GM19452 (cell line): ENCODE data around the gene ZNF771.

Source experiments
- ATAC-seq: cut with Tn5 transposase; IDR thresholded peaks from one replicate; pipeline ENCODE4 v1.9.1; 2021; ENCODE audit not compliant: unreplicated experiment

Gene ZNF771

GRCh38 chr16:30397776-30398660, 9.4 kb upstream of the ZNF771 start:
- ATAC-seq, result no peak

DNA sequence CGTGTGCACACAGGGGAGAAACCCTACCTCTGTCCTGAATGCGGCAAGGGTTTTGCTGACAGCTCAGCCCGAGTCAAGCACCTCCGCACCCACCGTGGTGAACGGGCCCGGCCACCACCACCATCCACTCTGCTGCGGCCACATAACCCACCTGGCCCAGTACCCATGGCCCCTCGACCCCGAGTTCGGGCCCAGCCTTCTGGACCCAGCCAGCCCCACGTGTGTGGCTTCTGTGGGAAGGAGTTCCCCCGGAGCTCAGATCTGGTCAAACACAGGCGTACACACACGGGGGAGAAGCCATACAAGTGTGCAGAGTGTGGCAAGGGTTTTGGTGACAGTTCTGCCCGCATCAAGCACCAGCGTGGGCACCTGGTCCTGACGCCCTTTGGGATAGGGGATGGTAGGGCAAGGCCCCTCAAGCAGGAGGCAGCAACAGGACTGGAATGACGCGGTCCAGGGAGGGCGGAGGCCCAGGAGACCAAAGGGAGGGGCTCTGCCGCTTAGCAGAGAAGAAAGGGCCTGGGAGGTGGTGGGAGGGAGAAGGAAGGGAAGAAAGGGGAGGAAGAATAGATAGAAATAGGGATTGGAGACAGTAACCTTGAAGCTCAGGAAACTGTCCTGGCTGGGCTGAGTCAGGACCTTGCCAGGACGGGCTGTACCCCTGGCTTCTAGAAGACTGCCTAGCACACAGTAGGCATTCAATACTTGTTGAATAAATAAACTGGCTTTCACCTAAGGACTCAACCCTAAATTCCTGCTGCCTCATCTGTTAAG, 8.6 kb upstream of the ZNF771 start:
- no peak for ATAC-seq

- no peak for ATAC-seq
These were observed 7.8 kb upstream of the ZNF771 start for GRCh38 chr16:30399435-30400186.

- ATAC-seq, result no peak
These were observed 5.5 kb upstream of the ZNF771 start for GRCh38 chr16:30401768-30402425.

DNA sequence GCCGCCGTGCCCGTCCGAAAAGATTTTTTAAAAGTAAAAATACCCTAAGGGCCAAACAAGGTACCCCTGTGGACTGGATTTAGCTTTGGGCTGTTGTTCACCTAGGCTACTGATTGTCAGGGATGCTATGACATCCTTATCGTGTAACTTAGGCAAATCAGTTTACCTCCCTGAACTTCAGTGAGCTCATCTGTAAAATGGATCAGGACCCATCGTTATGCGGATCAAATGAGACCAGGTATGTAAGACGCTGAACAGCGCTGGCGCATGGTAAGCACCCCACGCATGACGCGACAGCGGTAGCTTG, 658 bp upstream of the ZNF771 start:
- no peak for ATAC-seq

GRCh38 chr16:30407804-30408534, 563 bp downstream of the ZNF771 start:
- ATAC-seq, result peak; percentile 6

DNA sequence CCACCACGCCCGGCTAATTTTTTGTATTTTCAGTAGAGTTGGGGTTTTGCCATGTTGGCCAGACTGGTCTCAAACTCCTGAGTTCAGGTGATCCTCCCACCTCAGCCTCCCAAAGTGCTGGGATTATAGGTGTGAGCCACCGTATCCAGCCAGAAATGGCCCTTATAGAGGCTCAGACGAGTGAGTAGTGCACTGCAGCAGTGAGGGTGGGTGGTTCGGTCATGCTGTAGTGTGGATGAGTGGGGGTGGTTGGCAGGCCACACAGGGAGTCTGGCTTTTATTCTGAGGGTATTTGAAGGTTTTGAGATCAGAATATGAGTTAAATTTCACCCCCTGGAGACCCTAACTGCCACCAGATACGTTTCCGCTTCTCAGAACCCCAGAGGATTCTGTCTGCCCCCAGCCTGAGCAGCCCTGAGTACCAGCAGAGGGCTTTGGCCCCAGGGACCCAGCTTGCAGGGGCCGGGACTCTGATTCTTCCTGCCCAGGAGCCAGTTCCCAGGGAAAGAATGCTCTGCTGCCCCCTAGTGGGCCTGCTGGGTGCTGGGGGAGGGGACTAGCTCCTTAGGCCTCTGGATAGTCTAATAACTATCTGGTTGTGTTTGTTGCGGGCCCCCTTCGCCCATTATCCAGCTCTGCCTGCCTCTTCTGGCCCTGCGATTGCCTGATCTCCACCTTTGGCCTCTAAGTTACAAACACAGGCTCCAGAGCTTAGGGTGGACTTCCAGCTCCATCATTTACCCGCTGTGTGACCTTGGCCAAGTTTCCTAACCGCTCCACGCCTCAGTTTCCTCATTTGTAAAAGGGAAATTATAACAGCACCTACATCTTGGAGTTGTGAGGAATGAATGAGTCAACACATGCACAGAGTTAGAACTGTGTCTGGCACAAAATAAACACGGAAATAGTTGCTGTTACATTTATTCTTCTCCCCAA, 2.0 kb downstream of the ZNF771 start:
- no peak for ATAC-seq

DNA sequence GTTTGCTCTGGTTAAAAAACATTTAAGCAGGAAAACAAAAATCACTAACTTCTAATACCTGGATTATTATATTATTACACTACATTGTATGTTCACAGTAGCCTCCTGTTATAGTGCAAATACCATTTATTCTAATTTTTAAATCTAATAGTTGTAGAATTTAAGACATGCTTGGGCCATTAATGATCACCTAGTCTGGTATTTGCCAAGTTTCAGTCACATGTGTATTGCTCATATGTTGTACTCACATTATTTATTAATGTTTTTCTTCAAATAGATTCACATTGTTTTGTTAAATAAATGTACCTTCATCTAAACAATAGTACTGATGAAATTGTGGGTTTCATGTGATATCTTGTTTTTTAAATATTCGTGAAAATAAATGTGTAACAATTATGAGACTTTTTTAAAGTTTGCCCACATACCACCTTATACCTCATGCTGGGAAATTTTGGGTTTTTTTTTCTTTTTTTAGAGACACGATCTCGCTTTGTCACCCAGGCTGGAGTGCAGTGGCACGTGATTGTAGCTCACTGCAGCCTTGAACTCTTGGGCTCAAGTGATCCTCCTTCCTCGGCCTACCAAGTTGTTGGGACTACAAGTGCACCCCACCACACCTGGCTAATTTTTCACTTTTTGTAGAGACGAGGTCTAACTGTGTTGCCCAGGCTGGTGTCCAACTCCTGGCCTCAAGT, 5.9 kb downstream of the ZNF771 start:
- ATAC-seq, result no peak

DNA sequence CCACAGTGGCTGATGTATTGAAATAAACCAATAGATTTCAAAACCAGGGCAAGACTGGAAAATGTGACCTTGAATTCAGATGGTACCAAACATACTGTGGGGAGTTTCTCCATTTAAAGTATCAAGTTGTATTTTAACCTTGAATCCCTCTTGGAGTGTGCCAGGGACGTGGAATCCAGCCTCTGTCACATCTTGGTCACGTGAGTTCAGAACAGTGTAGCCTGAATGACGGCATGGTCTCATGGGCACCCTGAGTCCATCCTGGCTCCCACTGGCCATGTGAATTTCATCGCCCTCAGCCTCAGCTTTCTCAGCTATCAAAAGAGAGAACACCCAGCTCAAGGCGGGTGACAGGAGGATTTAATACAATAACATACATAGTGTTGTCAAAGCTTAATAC, 6.8 kb downstream of the ZNF771 start:
- no peak for ATAC-seq

- no peak for ATAC-seq
These were observed 8.7 kb downstream of the ZNF771 start for GRCh38 chr16:30416047-30416603.

DNA sequence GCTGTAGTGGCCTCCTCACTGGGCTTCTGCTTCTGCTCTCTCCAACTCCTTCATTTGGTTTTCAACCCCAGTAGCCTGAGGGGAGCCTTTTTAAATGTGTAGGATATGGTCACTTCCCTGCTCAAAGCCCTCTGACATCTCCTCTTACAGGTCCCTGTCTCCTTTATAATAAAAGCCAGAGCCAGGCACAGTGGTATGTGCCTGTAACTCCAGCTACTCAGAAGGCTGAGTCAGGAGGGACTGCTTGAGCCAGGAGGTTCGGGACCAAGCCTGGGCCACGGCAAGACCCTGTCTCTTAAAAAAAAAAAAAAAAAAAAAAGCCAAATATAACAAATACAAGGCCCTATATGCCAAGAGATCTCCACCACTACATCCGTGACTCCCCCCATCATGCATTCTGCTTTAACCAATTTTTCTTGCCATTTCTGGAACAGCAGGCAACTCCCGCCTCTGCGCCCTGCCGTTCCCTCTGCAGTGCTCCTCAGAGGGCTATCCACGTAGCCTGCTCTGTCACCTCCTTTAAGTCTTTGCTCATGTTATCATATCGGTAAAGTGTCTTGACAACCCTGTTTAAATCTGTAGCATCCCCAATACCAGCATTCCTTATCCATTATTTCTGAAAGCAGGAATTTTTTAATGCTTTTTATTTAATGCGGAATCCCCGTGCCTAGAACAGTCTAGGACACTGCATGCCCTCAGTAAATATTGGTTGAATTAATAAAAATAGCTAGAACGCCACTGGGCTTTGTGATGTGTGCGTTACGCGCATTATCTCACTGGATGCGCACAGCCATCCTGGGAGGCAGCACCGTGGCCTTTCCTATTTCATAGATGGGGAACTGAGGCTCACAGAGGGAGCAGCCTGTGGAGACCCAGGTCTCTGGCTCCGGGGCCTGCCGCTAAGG, 9.5 kb downstream of the ZNF771 start:
- ATAC-seq, result no peak

DNA sequence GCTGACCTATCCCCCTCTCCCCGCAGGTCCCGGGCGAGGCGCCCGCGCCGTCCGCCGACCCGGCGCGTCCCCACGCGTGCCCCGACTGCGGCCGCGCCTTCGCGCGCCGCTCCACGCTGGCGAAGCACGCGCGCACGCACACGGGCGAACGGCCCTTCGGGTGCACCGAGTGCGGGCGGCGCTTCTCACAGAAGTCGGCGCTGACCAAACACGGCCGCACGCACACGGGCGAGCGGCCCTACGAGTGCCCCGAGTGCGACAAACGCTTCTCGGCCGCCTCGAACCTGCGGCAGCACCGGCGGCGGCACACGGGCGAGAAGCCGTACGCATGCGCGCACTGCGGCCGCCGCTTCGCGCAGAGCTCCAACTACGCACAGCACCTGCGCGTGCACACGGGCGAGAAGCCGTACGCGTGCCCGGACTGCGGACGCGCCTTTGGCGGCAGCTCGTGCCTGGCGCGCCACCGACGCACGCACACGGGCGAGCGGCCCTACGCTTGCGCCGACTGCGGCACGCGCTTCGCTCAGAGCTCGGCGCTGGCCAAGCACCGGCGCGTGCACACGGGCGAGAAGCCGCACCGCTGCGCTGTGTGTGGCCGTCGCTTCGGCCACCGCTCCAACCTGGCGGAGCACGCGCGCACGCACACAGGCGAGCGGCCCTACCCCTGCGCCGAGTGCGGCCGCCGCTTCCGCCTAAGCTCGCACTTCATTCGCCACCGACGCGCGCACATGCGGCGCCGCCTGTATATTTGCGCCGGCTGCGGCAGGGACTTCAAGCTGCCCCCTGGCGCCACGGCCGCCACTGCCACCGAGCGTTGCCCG, 10.3 kb downstream of the ZNF771 start:
- ATAC-seq, result peak; percentile 74

DNA sequence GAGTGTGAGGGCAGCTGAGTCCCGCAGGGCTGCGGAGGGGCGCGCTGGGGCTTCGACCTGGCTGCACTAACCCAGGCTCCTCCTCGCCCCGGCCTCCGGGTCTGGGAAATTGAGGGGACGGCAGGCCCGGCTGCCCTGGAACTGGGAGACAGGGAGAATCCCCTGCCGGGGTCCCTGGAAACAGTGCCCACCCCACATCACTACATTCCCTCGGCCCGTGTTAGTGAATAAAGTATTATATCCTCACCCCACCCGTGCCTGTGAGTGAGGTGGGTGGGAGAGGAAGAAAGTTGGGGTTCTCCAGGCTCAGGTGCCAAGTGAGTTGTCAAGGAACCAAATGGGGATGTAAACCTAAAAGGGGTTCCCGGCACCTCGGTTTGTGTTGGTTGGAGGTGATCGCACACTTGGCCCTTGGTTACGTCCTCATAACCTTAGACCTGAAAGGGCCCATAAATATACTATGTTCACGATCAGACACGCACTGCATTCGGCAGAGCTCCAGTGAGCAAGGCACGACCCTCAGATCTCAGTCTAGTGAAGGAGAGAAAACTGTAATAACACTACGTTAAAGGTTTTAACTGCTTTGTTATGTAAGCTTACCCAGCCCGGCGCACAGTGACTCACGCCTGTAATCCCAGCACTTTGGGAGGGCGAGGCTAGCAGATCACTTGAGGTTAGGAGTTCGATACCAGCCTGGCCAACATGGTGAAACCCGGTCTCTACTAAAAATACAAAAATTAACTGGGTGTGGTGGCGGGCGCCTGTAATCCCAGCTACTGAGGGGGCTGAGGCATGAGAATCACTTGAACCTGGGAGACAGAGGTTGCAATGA, 11.2 kb downstream of the ZNF771 start:
- no peak for ATAC-seq

DNA sequence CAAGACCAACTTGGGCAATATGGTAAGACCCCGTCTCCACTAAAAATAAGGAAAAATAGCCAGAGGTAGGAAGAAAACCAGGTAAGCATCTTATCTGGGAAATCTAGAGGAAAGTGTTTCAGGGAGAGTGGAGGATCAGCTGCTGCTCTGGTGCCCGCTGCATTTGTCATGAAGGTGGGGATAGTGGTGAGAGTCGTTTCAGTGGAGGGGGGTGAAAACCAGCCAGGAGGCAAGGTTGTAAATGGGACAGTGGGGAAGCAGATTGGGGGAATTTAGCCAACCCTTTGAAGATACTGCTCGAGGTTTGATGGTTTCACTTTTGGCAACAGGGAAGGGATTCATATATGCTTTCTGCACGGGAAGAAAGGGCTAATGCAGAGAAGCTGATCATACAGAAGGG, 13.6 kb downstream of the ZNF771 start:
- ATAC-seq, result no peak

DNA sequence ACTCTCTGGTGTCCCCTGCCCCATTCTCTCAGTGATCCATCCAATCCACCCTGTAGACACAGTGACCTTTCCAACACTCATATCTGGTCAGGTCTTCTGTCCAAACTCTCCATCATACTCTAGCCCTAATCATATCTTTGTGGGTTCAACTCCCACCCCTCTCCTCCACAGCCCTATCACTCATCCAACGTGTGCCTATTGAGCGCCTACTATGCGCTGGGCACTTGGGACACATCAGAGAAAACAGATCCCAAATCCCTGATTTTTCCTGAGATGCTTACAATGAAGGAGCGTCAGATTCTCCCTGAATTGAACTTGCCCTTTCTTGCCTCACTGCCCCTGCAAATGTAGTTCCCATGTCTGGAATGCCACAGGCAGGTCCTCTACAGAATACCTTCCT, 20.6 kb downstream of the ZNF771 start:
- no peak for ATAC-seq

GRCh38 chr16:30429418-30429677, 21.9 kb downstream of the ZNF771 start:
- no peak for ATAC-seq
